HepG2 (cell line): Measurements from ENCODE around the gene AGFG1. TPM values are rescaled to one million over a fixed set of nuclear protein-coding genes. Genes with fewer than 3 reads are reported as not detected.

Experiments
- ATAC-seq: fragments of 200-7000 bp; cut with Tn5 transposase; 3 replicates; pipeline ENCODE4 v1.9.1; 2020; ENCODE audit warnings: mild to moderate bottlenecking, moderate library complexity
- BruUV-seq: library from RNA; stranded (reverse); fragments of 400-500 nt; replicated peaks from 2 replicates; lab custom pipeline; 2021; lab: Mats Ljungman, UMichigan
- CTCF ChIA-PET: fragments of 300-600 bp; formaldehyde crosslinking; extraction: SDS; loops from one replicate; lab custom pipeline; 2021; ENCODE audit warnings: low total read pairs, inconsistent platforms, low intra/inter-chr PET ratio; lab: Yijun Ruan, JAX
- POLR2A ChIA-PET: fragments of 350-600 bp; sonication (Branson Sonifier 250); formaldehyde crosslinking; loops from one replicate; lab custom pipeline; 2020; ENCODE audit warnings: antibody characterized with exemption, inconsistent platforms; lab: Yijun Ruan, JAX
- DNase-seq: peaks from one replicate; pipeline ENCODE4 v3.0.0-alpha.2; 2015; ENCODE audit warnings: low spot score
- FAIRE-seq: peaks from 3 replicates; lab custom pipeline; 2011; peaks lifted over from hg19 to GRCh38; lab: Jason Lieb, UNC
- H2AFZ ChIP-seq: one replicate; pipeline ENCODE4 v1.6.1; 2011; ENCODE audit warnings: low read length, inconsistent platforms
- H3K27ac ChIP-seq: fragments of 300-600 bp; 3 replicates; pipeline ENCODE4 v1.8.0; 2011; ENCODE audit warnings: mixed run types, mild to moderate bottlenecking, mixed read lengths, low read length, inconsistent platforms; ENCODE audit not compliant: insufficient read depth; ENCODE audit errors: extremely low read length
- H3K27me3 ChIP-seq, 2 experiments: fragments of 200-600 bp in 1 of 2; 2 replicates in 1 of 2; 3 replicates in 1 of 2; pipeline versions ENCODE4 v1.6.0 to v1.8.0; 2011; ENCODE audit warnings: low read length in 2 of 2, mild to moderate bottlenecking in 2 of 2, moderate library complexity in 2 of 2, inconsistent platforms in 1 of 2; ENCODE audit not compliant: insufficient read depth in 2 of 2, control insufficient read depth in 1 of 2
- H3K36me3 ChIP-seq, 2 experiments: fragments of 200-600 bp in 1 of 2; replicated peaks in 1 of 2; 2 replicates in 1 of 2; 3 replicates in 1 of 2; pipeline versions ENCODE4 v1.5.1 to v1.8.0; 2011; ENCODE audit warnings: low read length in 2 of 2, inconsistent platforms in 1 of 2; ENCODE audit not compliant: insufficient read depth in 2 of 2, control insufficient read depth in 1 of 2
- H3K4me1 ChIP-seq: 2 replicates; pipeline ENCODE4 v1.5.1; 2012; ENCODE audit warnings: low read length, inconsistent platforms; ENCODE audit not compliant: insufficient read depth
- H3K4me2 ChIP-seq: 2 replicates; pipeline ENCODE4 v1.6.0; 2011; ENCODE audit warnings: low read depth, low read length, inconsistent platforms
- H3K4me3 ChIP-seq, 3 experiments: fragments of 200-600 bp in 1 of 3; sonication (generic), shearing (Covaris generic) in 1 of 3; replicated peaks in 1 of 3; 2 replicates each; pipeline ENCODE4 v1.5.1; 2011 to 2016; ENCODE audit warnings: low read length in 3 of 3, inconsistent platforms in 2 of 3, low read depth in 2 of 3, mild to moderate bottlenecking in 2 of 3, control low read depth in 1 of 3, mixed read lengths in 1 of 3; ENCODE audit not compliant: insufficient read depth in 1 of 3
- H3K79me2 ChIP-seq: one replicate; pipeline ENCODE4 v1.6.1; 2011; ENCODE audit warnings: low read length, inconsistent platforms; ENCODE audit not compliant: insufficient read depth
- H3K9ac ChIP-seq: 2 replicates; pipeline ENCODE4 v1.6.0; 2011; ENCODE audit warnings: mild to moderate bottlenecking, low read depth, low read length, inconsistent platforms; ENCODE audit not compliant: insufficient read depth
- H3K9me3 ChIP-seq: 2 replicates; pipeline ENCODE4 v1.5.1; 2012; ENCODE audit warnings: mild to moderate bottlenecking, low read length
- H4K20me1 ChIP-seq: 2 replicates; pipeline ENCODE4 v1.6.0; 2011; ENCODE audit warnings: inconsistent platforms, mild to moderate bottlenecking, low read length, moderate library complexity; ENCODE audit not compliant: insufficient read depth
- ARID2 ChIP-seq: sonication (generic); formaldehyde crosslinking; IDR thresholded peaks from 2 replicates; pipeline ENCODE4 v1.8.1; 2022; ENCODE audit warnings: mild to moderate bottlenecking, missing genetic modification reagents, borderline replicate concordance
- ATF2 ChIP-seq: sonication (generic); formaldehyde crosslinking; IDR thresholded peaks from 2 replicates; pipeline ENCODE4 v1.4.0; 2020; ENCODE audit warnings: missing genetic modification reagents
- CEBPB ChIP-seq: IDR thresholded peaks from 2 replicates; pipeline ENCODE4 v1.6.1; 2011; ENCODE audit warnings: low read depth, low read length, improper control_type of control experiment, borderline replicate concordance
- CEBPG ChIP-seq: IDR thresholded peaks from 2 replicates; pipeline ENCODE4 v1.6.1; 2016
- CTCF ChIP-seq: sonication (generic); formaldehyde crosslinking; IDR thresholded peaks from 2 replicates; pipeline ENCODE4 v1.5.0; 2020; ENCODE audit warnings: mild to moderate bottlenecking, missing genetic modification reagents, moderate library complexity
- SMC3 ChIP-seq: IDR thresholded peaks from 2 replicates; pipeline ENCODE4 v1.6.1; 2011; ENCODE audit warnings: low read length, improper control_type of control experiment
- STAG1 ChIP-seq: sonication (generic); formaldehyde crosslinking; IDR thresholded peaks from 2 replicates; pipeline ENCODE4 v1.4.0; 2020; ENCODE audit warnings: missing genetic modification reagents
- ZNF337 ChIP-seq: sonication (generic); formaldehyde crosslinking; IDR thresholded peaks from 2 replicates; pipeline ENCODE4 v1.5.1; 2020; ENCODE audit warnings: missing genetic modification reagents, low read depth, mild to moderate bottlenecking, borderline replicate concordance
- whole genome bisulfite sequencing: methylation state at CpG from one replicate; pipeline ENCODE4 v1.1.6; 2017; ENCODE audit warnings: low lambda C conversion rate; 5-methylcytosine and 5-hydroxymethylcytosine counted together
- in situ Hi-C: cut with HindIII; loops from 2 replicates; pipeline ENCODE4 v1.10.0; 2017; ENCODE audit warnings: low pct_unique_long_range_greater_than_20kb; ENCODE audit not compliant: extremely low pct_ligation_motif_present
- intact Hi-C: fragments of 100-400 bp; cut with micrococcal nuclease; formaldehyde crosslinking; loops from one replicate; pipeline ENCODE4 v1.10.0; 2022; ENCODE audit not compliant: unreplicated experiment
- polyA plus RNA-seq, 8 experiments: library from polyadenylated mRNA; depleted of rRNA in 3 of 8; stranded (reverse) in 7 of 8; unstranded in 1 of 8; fragments of >200 nt; fragmentation: Illumina TruSeq in 4 of 8; extraction: Trizol in 4 of 8; gene quantifications; 2 replicates each; pipeline versions ENCODE4 v1.2.1 to v1.2.3, GENCODE V29; 2011 to 2016; ENCODE audit warnings: low read depth in 4 of 8, missing spikeins in 1 of 8, mixed read lengths in 1 of 8; ENCODE audit not compliant: insufficient read depth in 1 of 8
- total RNA-seq, 5 experiments: library from RNA; depleted of rRNA; stranded (reverse); fragments of >200 nt; fragmentation: Illumina TruSeq; extraction: Trizol; gene quantifications; 2 replicates each; pipeline ENCODE4 v1.2.3, GENCODE V29; 2016; ENCODE audit warnings: low read depth in 1 of 5

Gene AGFG1
- total and polyA plus RNA-seq, 2 of the 13 experiments (the other 11 are each of a cell fraction or from before 2014, with no cell fraction given), result 145 to 168 TPM

GRCh38 chr2:227479865-227480475, 8.0 kb downstream of the AGFG1 start:
- H3K36me3 ChIP-seq, result peaks cover 0 to 4% of the 10 kb centered on the region in 2 experiments; a peak in 1 of 5 replicates
- no peak overlapping the region for H2AFZ ChIP-seq
- H3K27me3 ChIP-seq, result no peaks in the 10 kb centered on the region
- in situ Hi-C loops, result no loop called here
- 0 out of 2 replicates have a peak, but pooled peaks have one; percentile 13 for TF ChIP-seq CEBPB
- TF ChIP-seq ATF2 (CRISPR knock-in tag), result no peak
- TF ChIP-seq CEBPG (CRISPR knock-in tag), result peak; percentile 33; the same call in 1 of the 2 replicates
- TF ChIP-seq STAG1 (CRISPR knock-in tag), result peak; percentile 42
- TF ChIP-seq CTCF (CRISPR knock-in tag), result peak; percentile 43; the same call in 1 of the 2 replicates
- no peak for TF ChIP-seq ZNF337 (CRISPR knock-in tag)
- TF ChIP-seq SMC3, result peak; percentile 9; the same call in 1 of the 2 replicates
- 0 out of 2 replicates have a peak, but pooled peaks have one; percentile 33 for TF ChIP-seq ARID2 (CRISPR knock-in tag)
- no peak overlapping the region for H3K9ac ChIP-seq
- intact Hi-C loops, result loop anchor here (10.0 kb wide), 1 partner anchor 135 kb away; no protein-coding TSS in a partner anchor
- WGBS, result 76% methylated on average over 2 of the region's 2 CpGs
- H3K4me1 ChIP-seq, result peaks cover 44% of the 10 kb centered on the region
- no peak overlapping the region for H3K27ac ChIP-seq
- H4K20me1 ChIP-seq, result peaks cover 67% of the 10 kb centered on the region
- peak; percentile 36 for FAIRE-seq
- ChIA-PET CTCF (no interaction called here), POLR2A (no interaction called here)
- H3K79me2 ChIP-seq, result peaks cover 99% of the 10 kb centered on the region
- TSS peak; percentile 0 for BruUV-seq
- no peak overlapping the region for H3K4me3 ChIP-seq
- peak; percentile 41 for DNase-seq
- ATAC-seq, result peak; percentile 83
- H3K9me3 ChIP-seq, result peaks cover 2% of the 10 kb centered on the region
- H3K4me2 ChIP-seq, result no peak overlapping the region
